Measurements from ENCODE around the gene EFCAB8.

DNA sequence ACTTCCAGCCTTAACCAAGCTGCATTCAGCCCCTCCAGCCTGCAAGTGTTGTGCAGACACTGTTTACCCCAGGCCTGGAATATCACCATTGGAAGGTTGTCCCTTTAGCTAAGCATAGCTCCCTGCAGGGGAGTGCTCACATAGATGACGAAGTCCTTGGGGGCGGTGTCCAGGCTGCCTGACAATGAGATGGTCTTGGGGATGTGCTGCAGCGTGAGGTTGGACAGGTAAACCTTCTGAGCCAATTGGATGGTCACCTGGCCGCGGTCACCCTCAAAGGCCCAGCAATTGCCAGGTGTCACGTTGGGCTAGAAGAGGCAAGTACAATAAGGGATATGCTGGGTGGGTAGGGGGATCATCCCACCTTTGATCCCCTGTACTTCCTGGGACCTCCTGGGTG lies 126.9 kb downstream of the EFCAB8 start:
- TF ChIP-seq, protein P1, sequence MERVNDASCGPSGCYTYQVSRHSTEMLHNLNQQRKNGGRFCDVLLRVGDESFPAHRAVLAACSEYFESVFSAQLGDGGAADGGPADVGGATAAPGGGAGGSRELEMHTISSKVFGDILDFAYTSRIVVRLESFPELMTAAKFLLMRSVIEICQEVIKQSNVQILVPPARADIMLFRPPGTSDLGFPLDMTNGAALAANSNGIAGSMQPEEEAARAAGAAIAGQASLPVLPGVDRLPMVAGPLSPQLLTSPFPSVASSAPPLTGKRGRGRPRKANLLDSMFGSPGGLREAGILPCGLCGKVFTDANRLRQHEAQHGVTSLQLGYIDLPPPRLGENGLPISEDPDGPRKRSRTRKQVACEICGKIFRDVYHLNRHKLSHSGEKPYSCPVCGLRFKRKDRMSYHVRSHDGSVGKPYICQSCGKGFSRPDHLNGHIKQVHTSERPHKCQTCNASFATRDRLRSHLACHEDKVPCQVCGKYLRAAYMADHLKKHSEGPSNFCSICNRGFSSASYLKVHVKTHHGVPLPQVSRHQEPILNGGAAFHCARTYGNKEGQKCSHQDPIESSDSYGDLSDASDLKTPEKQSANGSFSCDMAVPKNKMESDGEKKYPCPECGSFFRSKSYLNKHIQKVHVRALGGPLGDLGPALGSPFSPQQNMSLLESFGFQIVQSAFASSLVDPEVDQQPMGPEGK (CRISPR knock-in tag; IDR thresholded peaks at IDR 0.05; ENCODE audit: borderline replicate concordance): no peak
- TF ChIP-seq, protein P2, sequence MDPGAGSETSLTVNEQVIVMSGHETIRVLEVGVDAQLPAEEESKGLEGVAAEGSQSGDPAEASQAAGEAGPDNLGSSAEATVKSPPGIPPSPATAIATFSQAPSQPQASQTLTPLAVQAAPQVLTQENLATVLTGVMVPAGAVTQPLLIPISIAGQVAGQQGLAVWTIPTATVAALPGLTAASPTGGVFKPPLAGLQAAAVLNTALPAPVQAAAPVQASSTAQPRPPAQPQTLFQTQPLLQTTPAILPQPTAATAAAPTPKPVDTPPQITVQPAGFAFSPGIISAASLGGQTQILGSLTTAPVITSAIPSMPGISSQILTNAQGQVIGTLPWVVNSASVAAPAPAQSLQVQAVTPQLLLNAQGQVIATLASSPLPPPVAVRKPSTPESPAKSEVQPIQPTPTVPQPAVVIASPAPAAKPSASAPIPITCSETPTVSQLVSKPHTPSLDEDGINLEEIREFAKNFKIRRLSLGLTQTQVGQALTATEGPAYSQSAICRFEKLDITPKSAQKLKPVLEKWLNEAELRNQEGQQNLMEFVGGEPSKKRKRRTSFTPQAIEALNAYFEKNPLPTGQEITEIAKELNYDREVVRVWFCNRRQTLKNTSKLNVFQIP (CRISPR knock-in tag; IDR thresholded peaks at IDR 0.05; ENCODE audit: borderline replicate concordance, low read depth): no peak
- TF ChIP-seq RARB (CRISPR knock-in tag; IDR thresholded peaks at IDR 0.05): no peak

Measured in SK-N-SH treated with all-trans-retinoic acid at 6 μM for 48 hours (cell line).